Measurements from ENCODE around the gene DICER1. TPM values are rescaled to one million over a fixed set of nuclear protein-coding genes. Genes with fewer than 3 reads are reported as not detected.

The DICER1 gene
- total RNA-seq, 1 donor from 2014 or later, result 43.6 TPM

- H3K27me3 ChIP-seq (ENCODE audit: control insufficient read depth, insufficient read depth, low read length), result no peaks in the 10 kb centered on the region
- no peak overlapping the region for H3K4me3 ChIP-seq (ENCODE audit: low read depth, low read length)
- TF ChIP-seq, protein P1, sequence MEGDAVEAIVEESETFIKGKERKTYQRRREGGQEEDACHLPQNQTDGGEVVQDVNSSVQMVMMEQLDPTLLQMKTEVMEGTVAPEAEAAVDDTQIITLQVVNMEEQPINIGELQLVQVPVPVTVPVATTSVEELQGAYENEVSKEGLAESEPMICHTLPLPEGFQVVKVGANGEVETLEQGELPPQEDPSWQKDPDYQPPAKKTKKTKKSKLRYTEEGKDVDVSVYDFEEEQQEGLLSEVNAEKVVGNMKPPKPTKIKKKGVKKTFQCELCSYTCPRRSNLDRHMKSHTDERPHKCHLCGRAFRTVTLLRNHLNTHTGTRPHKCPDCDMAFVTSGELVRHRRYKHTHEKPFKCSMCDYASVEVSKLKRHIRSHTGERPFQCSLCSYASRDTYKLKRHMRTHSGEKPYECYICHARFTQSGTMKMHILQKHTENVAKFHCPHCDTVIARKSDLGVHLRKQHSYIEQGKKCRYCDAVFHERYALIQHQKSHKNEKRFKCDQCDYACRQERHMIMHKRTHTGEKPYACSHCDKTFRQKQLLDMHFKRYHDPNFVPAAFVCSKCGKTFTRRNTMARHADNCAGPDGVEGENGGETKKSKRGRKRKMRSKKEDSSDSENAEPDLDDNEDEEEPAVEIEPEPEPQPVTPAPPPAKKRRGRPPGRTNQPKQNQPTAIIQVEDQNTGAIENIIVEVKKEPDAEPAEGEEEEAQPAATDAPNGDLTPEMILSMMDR (IDR thresholded peaks at IDR 0.05; ENCODE audit: insufficient read depth, low read length, poor library complexity, severe bottlenecking), result no peak
- H3K36me3 ChIP-seq (ENCODE audit: control insufficient read depth, insufficient read depth, low read length), result no peaks in the 10 kb centered on the region
- DNase-seq (ENCODE audit: low read depth), result no peak
These were observed 95.1 kb downstream of the DICER1 start for GRCh38 chr14:95062220-95062619.

DNA sequence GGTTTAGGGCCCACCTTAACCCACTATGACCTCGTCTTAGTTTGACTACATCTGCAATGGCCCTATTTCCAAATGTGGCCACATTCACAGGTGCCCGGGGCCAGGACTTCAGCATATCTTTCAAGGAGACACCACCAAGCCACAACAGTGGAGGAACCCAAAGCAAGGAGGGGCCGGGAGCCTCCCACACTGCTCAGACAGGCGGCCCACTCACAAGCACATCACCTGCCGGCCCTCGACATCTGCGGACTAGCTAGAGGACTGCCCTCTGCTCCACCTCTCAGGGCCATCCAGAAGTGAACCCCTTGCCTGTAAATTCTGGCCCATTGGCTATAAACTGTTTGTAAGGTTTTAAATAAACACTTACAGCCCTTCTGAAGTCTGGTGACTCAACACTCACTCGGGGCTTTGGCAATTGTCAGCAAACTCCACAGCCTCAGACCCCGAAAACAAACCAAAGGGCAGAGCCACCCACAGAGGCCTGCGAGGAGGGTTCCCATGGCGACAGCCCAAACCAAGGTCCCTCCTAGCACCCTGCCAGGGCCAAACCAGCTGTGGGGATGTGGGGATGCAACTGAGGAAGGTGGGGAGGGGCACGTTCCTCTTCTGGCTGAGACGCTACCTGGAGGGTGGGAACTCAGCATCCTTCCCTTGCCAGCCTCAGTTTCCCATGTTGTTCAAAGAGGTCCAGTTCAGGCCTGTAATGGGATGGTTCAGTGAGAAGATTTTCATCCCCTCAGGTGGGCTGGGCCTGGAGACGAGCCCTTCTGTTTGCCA, 95.8 kb downstream of the DICER1 start:
- Histone ChIP-seq H3K36me3 (ENCODE audit: control insufficient read depth, insufficient read depth, low read length) (no peaks in the 10 kb centered on the region), H3K27me3 (ENCODE audit: control insufficient read depth, insufficient read depth, low read length) (no peaks in the 10 kb centered on the region), H3K4me3 (ENCODE audit: low read depth, low read length) (no peak overlapping the region)
- no peak for DNase-seq (ENCODE audit: low read depth)
- TF ChIP-seq, protein P1 (IDR thresholded peaks at IDR 0.05; ENCODE audit: insufficient read depth, low read length, poor library complexity, severe bottlenecking), result no peak

DNA sequence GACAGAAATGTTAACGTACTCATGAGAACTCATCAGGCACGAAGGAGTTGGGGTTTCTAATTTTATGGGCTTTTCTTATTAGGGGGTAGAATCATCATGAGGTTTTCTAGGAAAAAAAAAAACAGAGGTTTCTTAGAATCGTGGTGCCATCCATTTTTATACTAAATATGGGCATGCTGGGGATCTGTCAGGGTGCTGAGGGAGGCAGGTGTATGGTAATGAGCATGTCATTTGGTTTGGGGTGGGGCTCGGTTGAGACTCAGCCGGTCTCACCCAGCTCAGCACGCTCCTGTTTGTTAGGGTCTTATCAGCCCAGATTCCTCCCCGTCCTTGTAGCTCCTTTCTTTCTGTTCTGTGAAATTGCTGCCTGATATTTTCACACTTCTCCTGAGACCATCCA, 98.2 kb downstream of the DICER1 start:
- H3K4me3 ChIP-seq (ENCODE audit: low read depth, low read length), result no peak overlapping the region
- no peaks in the 10 kb centered on the region for H3K36me3 ChIP-seq (ENCODE audit: control insufficient read depth, insufficient read depth, low read length)
- H3K27me3 ChIP-seq (ENCODE audit: control insufficient read depth, insufficient read depth, low read length), result no peaks in the 10 kb centered on the region
- TF ChIP-seq, protein P1 (IDR thresholded peaks at IDR 0.05; ENCODE audit: insufficient read depth, low read length, poor library complexity, severe bottlenecking), result no peak
- no peak for DNase-seq (ENCODE audit: low read depth)

DNA sequence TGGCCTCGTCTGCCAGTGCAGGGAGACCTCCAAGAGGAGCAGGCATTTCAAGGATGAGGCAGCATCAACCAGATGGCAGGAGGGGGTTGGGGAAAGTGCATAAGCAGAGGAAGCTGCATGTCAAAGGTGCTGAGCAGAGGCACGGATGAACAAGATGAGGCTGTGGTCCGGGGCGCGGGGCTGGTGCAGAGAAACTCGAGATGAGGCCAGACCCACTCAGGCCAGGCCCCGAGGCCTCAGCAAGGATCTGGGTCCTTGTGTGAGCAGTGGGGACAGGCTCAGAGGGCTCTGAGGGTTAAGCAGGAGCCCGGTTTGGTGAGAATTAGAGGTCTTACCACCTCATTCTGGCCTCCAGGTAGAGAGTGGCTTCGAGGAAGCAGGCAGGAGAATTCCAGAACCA, 98.8 kb downstream of the DICER1 start:
- Histone ChIP-seq H3K36me3 (ENCODE audit: control insufficient read depth, insufficient read depth, low read length) (no peaks in the 10 kb centered on the region), H3K4me3 (ENCODE audit: low read depth, low read length) (no peak overlapping the region), H3K27me3 (ENCODE audit: control insufficient read depth, insufficient read depth, low read length) (no peaks in the 10 kb centered on the region)
- TF ChIP-seq, protein P1 (IDR thresholded peaks at IDR 0.05; ENCODE audit: insufficient read depth, low read length, poor library complexity, severe bottlenecking), result no peak
- DNase-seq (ENCODE audit: low read depth), result no peak

DNA sequence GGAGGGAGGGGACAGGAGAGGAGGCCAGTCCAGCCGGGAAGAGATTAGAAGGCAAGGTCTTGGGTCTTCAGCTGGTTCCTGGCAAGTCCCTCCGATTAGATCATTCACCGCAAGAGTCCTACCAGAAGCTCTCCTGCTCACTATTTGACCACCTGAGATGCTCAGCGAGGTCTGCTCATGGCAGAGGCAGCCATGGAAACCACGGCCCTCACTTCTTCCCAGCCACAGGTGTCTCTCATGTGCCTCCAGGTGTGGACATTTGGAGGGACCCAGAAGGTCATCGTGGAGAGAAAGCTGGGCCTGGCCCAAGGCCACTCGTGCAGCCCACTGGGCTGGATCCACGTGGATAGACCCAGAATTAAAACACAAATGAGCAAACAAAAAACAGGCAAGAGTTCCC, 99.5 kb downstream of the DICER1 start:
- no peaks in the 10 kb centered on the region for H3K36me3 ChIP-seq (ENCODE audit: control insufficient read depth, insufficient read depth, low read length)
- DNase-seq (ENCODE audit: low read depth), result no peak
- TF ChIP-seq, protein P1 (IDR thresholded peaks at IDR 0.05; ENCODE audit: insufficient read depth, low read length, poor library complexity, severe bottlenecking), result no peak
- H3K27me3 ChIP-seq (ENCODE audit: control insufficient read depth, insufficient read depth, low read length), result no peaks in the 10 kb centered on the region
- no peak overlapping the region for H3K4me3 ChIP-seq (ENCODE audit: low read depth, low read length)

DNA sequence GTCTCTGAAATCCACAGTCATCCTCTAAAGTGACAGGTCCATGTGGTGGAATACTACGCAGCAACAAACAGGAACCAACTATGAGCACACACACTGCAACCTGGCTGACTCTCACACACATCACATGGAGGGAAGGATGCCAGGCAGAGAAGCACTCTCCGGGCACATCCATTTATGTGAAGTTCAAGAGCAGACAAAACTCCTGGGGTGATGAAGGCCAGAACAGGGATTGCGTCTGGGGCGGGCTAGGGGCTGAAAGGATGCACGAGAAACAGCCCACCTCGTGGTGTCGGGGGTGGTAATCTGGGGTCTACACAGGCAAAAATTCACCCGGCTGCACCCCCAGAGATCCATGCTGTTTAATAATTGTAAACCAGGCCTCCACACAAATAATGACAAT, 100.2 kb downstream of the DICER1 start:
- no peaks in the 10 kb centered on the region for H3K36me3 ChIP-seq (ENCODE audit: control insufficient read depth, insufficient read depth, low read length)
- no peak overlapping the region for H3K4me3 ChIP-seq (ENCODE audit: low read depth, low read length)
- no peak for DNase-seq (ENCODE audit: low read depth)
- H3K27me3 ChIP-seq (ENCODE audit: control insufficient read depth, insufficient read depth, low read length), result no peaks in the 10 kb centered on the region
- TF ChIP-seq, protein P1 (IDR thresholded peaks at IDR 0.05; ENCODE audit: insufficient read depth, low read length, poor library complexity, severe bottlenecking), result no peak
